GM12878 (cell line): Measurements from ENCODE around the gene IL22. TPM values are rescaled to one million over a fixed set of nuclear protein-coding genes. Genes with fewer than 3 reads are reported as not detected.

Experiments used
- ATAC-seq: fragments of 200-7000 bp; cut with Tn5 transposase; 3 replicates; pipeline ENCODE4 v1.9.1; 2020; ENCODE audit warnings: mild to moderate bottlenecking, moderate library complexity
- BruUV-seq: library from RNA; stranded (reverse); fragments of 400-500 nt; replicated peaks from 2 replicates; lab custom pipeline; 2021; lab: Mats Ljungman, UMichigan
- CTCF ChIA-PET: fragments of 300-600 bp; sonication (Branson Sonifier 250); formaldehyde crosslinking; extraction: SDS; loops from one replicate; lab custom pipeline; 2021; ENCODE audit warnings: inconsistent platforms; lab: Yijun Ruan, JAX
- POLR2A ChIA-PET: fragments of 350-600 bp; formaldehyde crosslinking; extraction: SDS; loops from one replicate; lab custom pipeline; 2021; ENCODE audit warnings: inconsistent platforms; lab: Charles Lee
- RAD21 ChIA-PET: fragments of 300-600 bp; sonication (Branson Sonifier 250); formaldehyde crosslinking; loops from one replicate; lab custom pipeline; 2023; ENCODE audit warnings: antibody characterized with exemption; ENCODE audit not compliant: unreplicated experiment; lab: Charles Lee
- SMC1A ChIA-PET: fragments of 300-600 bp; sonication (Branson Sonifier 250); formaldehyde crosslinking; loops from one replicate; lab custom pipeline; 2023; ENCODE audit not compliant: unreplicated experiment, uncharacterized antibody; lab: Charles Lee
- DNase-seq: peaks from one replicate; pipeline ENCODE4 v3.0.0-alpha.2; 2011; ENCODE audit warnings: low read depth, low spot score
- FAIRE-seq: peaks from 3 replicates; lab custom pipeline; 2011; peaks lifted over from hg19 to GRCh38; lab: Jason Lieb, UNC
- H2AFZ ChIP-seq: 2 replicates; pipeline ENCODE4 v1.6.0; 2011; ENCODE audit warnings: low read depth, low read length, control low read depth; ENCODE audit not compliant: control insufficient read depth
- H3K27ac ChIP-seq: 2 replicates; pipeline ENCODE4 v1.5.1; 2011; ENCODE audit warnings: control low read depth; ENCODE audit not compliant: control insufficient read depth, insufficient read depth
- H3K27me3 ChIP-seq, 2 experiments: replicated peaks in 1 of 2; 2 replicates each; pipeline versions ENCODE4 v1.6.0 to v1.6.1; 2011; ENCODE audit warnings: low read length in 1 of 2; ENCODE audit not compliant: control insufficient read depth in 2 of 2, insufficient read depth in 2 of 2
- H3K36me3 ChIP-seq, 2 experiments: 2 replicates each; pipeline ENCODE4 v1.5.1; 2011; ENCODE audit warnings: low read length in 1 of 2; ENCODE audit not compliant: control insufficient read depth in 2 of 2, insufficient read depth in 2 of 2
- H3K4me1 ChIP-seq: 2 replicates; pipeline ENCODE4 v1.6.1; 2011; ENCODE audit warnings: mild to moderate bottlenecking, low read length, moderate library complexity, mixed read lengths; ENCODE audit not compliant: control insufficient read depth, insufficient read depth
- H3K4me2 ChIP-seq: 2 replicates; pipeline ENCODE4 v1.6.0; 2011; ENCODE audit warnings: control low read depth; ENCODE audit not compliant: control insufficient read depth, insufficient read depth
- H3K4me3 ChIP-seq: fragments of 200-600 bp; sonication (generic); 2 replicates; pipeline ENCODE4 v1.5.1; 2016
- H3K79me2 ChIP-seq: 2 replicates; pipeline ENCODE4 v1.6.0; 2011; ENCODE audit warnings: low read length; ENCODE audit not compliant: control insufficient read depth, insufficient read depth
- H3K9ac ChIP-seq: 2 replicates; pipeline ENCODE4 v1.8.0; 2011; ENCODE audit warnings: low read length, control low read depth, mixed read lengths; ENCODE audit not compliant: control insufficient read depth, insufficient read depth
- H3K9me3 ChIP-seq: replicated peaks from 3 replicates; pipeline ENCODE4 v1.5.1; 2011; ENCODE audit warnings: mild to moderate bottlenecking, low read length; ENCODE audit not compliant: control insufficient read depth, insufficient read depth
- H4K20me1 ChIP-seq: 2 replicates; pipeline ENCODE4 v1.6.0; 2011; ENCODE audit not compliant: control insufficient read depth, insufficient read depth
- CBFB ChIP-seq: IDR thresholded peaks from 2 replicates; pipeline ENCODE4 v1.6.1; 2016; ENCODE audit warnings: antibody characterized with exemption, low read depth
- CBX5 ChIP-seq: sonication (generic); IDR thresholded peaks from 2 replicates; pipeline ENCODE4 v1.6.1; 2016; ENCODE audit warnings: low read depth, moderate library complexity, mild to moderate bottlenecking, inconsistent platforms
- JUNB ChIP-seq: IDR thresholded peaks from 2 replicates; pipeline ENCODE4 v1.6.1; 2016; ENCODE audit warnings: antibody characterized with exemption, mild to moderate bottlenecking
- JUND ChIP-seq: IDR thresholded peaks from 2 replicates; pipeline ENCODE4 v1.6.1; 2012; ENCODE audit warnings: low read depth, mild to moderate bottlenecking, low read length, improper control_type of control experiment, moderate library complexity
- NR2C1 ChIP-seq: fragments of 450-650 bp; IDR thresholded peaks from 2 replicates; pipeline ENCODE4 v1.6.1; 2017; ENCODE audit warnings: antibody characterized with exemption, mild to moderate bottlenecking, moderate library complexity
- POU2F2 ChIP-seq: IDR thresholded peaks from 3 replicates; pipeline ENCODE4 v1.6.1; 2011; ENCODE audit warnings: low read depth, mild to moderate bottlenecking, low read length, borderline replicate concordance
- RCOR1 ChIP-seq: conservative IDR thresholded peaks from 2 replicates; pipeline ENCODE4 v1.6.1; 2012; ENCODE audit warnings: low read depth, low read length, improper control_type of control experiment
- SP1 ChIP-seq: IDR thresholded peaks from one replicate; pipeline ENCODE4 v1.6.1; 2011; ENCODE audit warnings: low read depth, low read length
- SUZ12 ChIP-seq: fragments of 200-600 bp; sonication (generic); IDR thresholded peaks from one replicate; pipeline ENCODE4 v1.6.1; 2018; ENCODE audit warnings: antibody characterized with exemption, mild to moderate bottlenecking; ENCODE audit not compliant: unreplicated experiment
- WGBS: methylation state at CpG from one replicate; pipeline ENCODE4 v1.1.6; 2016; ENCODE audit warnings: low lambda C conversion rate; ENCODE audit not compliant: insufficient replicate concordance, insufficient coverage; ENCODE audit errors: missing lambda C conversion rate; 5-methylcytosine and 5-hydroxymethylcytosine counted together
- in situ Hi-C: fragments of 300-500 bp; cut with MboI; formaldehyde crosslinking; loops from 9 replicates; pipeline ENCODE4 v1.14.3; 2018; ENCODE audit warnings: mixed read lengths
- intact Hi-C: fragments of 100-400 bp; cut with micrococcal nuclease; formaldehyde crosslinking; loops from one replicate; pipeline ENCODE4 v1.14.2; 2022; ENCODE audit not compliant: unreplicated experiment
- polyA plus RNA-seq, 11 experiments: library from polyadenylated mRNA; depleted of rRNA in 4 of 11; unstranded in 6 of 11; stranded (reverse) in 5 of 11; fragments of >200 nt; fragmentation: Nextera tagmentation in 4 of 11; fragmentation: Illumina TruSeq in 1 of 11; extraction: Ambion mirVana in 4 of 11; extraction: Trizol in 1 of 11; gene quantifications; 1 replicate in 1 of 11; 2 replicates in 10 of 11; pipeline versions ENCODE4 v1.2.1 to v1.2.3, GENCODE V29; 2011 to 2016; ENCODE audit warnings: inconsistent platforms in 2 of 11, missing spikeins in 2 of 11, low read depth in 1 of 11
- total RNA-seq, 4 experiments: library from RNA; depleted of rRNA in 3 of 4; stranded (reverse); fragments of >200 nt in 3 of 4; fragmentation: Illumina TruSeq in 1 of 4; extraction: Trizol in 1 of 4; gene quantifications; 2 replicates each; pipeline versions ENCODE4 v1.2.1 to v1.2.3, GENCODE V29; 2013 to 2021
- TF ChIP-seq, protein P1 (sequence below): fragments of 450-650 bp; IDR thresholded peaks from 2 replicates; pipeline ENCODE4 v1.6.1; 2017; ENCODE audit warnings: mild to moderate bottlenecking
- TF ChIP-seq, protein P2 (sequence below): fragments of 450-650 bp; IDR thresholded peaks from 2 replicates; pipeline ENCODE4 v1.6.1; 2017; ENCODE audit warnings: low read depth, mild to moderate bottlenecking, moderate library complexity
- TF ChIP-seq, protein P3 (sequence below): IDR thresholded peaks from 2 replicates; pipeline ENCODE4 v1.6.1; 2012; ENCODE audit warnings: low read depth, low read length, improper control_type of control experiment

The IL22 gene
- total and polyA plus RNA-seq, 10 of the 15 experiments (the other 5 are each of a cell fraction or from before 2014, with no cell fraction given), result not detected

DNA sequence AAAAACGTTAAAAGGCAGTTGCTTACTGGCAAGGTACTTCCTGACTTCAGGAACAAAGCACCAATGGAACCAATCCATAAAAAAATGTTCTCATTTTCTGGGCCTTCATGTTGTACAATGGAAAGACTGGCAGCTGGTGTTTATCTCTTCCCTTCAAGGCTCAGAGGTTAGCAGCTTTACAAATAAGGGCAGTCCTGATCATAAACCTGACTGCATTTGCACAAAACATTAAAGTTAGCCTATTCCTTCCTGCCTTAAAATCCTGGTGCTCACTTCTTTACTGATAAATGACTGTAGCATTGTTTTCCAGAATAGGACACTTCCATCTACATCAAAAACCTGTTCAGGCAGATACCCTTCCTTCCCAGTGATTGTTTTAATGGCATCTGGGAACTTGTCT, 47.0 kb downstream of the IL22 start (continued):
- TF ChIP-seq, protein P1, sequence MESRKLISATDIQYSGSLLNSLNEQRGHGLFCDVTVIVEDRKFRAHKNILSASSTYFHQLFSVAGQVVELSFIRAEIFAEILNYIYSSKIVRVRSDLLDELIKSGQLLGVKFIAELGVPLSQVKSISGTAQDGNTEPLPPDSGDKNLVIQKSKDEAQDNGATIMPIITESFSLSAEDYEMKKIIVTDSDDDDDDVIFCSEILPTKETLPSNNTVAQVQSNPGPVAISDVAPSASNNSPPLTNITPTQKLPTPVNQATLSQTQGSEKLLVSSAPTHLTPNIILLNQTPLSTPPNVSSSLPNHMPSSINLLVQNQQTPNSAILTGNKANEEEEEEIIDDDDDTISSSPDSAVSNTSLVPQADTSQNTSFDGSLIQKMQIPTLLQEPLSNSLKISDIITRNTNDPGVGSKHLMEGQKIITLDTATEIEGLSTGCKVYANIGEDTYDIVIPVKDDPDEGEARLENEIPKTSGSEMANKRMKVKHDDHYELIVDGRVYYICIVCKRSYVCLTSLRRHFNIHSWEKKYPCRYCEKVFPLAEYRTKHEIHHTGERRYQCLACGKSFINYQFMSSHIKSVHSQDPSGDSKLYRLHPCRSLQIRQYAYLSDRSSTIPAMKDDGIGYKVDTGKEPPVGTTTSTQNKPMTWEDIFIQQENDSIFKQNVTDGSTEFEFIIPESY, result no peak
- TF ChIP-seq, protein P2, sequence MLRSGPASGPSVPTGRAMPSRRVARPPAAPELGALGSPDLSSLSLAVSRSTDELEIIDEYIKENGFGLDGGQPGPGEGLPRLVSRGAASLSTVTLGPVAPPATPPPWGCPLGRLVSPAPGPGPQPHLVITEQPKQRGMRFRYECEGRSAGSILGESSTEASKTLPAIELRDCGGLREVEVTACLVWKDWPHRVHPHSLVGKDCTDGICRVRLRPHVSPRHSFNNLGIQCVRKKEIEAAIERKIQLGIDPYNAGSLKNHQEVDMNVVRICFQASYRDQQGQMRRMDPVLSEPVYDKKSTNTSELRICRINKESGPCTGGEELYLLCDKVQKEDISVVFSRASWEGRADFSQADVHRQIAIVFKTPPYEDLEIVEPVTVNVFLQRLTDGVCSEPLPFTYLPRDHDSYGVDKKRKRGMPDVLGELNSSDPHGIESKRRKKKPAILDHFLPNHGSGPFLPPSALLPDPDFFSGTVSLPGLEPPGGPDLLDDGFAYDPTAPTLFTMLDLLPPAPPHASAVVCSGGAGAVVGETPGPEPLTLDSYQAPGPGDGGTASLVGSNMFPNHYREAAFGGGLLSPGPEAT, result no peak
- no peak for TF ChIP-seq JUNB
- TF ChIP-seq, all 136 proteins: peak for 0

DNA sequence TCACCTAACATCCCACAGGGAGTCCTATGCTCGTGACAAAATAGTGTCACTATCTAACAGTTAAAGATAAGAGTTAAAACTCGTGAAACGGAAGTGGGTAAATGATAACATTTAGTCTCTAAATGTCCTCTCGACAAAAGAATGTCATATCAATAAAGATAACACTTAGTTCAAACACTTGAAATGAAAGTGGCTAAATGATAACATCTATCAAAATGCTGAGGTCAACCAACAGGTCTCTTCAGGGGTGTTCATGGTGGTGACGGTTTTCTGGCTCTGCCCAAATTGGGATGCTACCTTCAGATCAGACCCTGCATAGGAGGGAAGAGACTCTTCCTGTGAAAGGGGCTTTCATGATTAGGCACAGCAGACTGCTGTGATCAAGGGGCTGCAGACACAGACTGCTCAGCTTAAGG, 49.9 kb downstream of the IL22 start:
- WGBS, result 43% methylated on average over 5 of the region's 5 CpGs
- no peaks in the 10 kb centered on the region for H3K9me3 ChIP-seq
- no peaks in the 10 kb centered on the region for H4K20me1 ChIP-seq
- in situ Hi-C loops (no loop called here), intact Hi-C loops (no loop called here)
- no peaks in the 10 kb centered on the region for H3K4me1 ChIP-seq
- H3K27ac ChIP-seq, result no peak overlapping the region
- no peak overlapping the region for H3K4me3 ChIP-seq
- H3K36me3 ChIP-seq, result no peaks in the 10 kb centered on the region
- no peak overlapping the region for H2AFZ ChIP-seq
- no peak for DNase-seq
- BruUV-seq, result no TSS peak
- ChIA-PET SMC1A (no interaction called here), CTCF (no interaction called here), RAD21 (no interaction called here), POLR2A (interaction anchor here (0.6 to 0.7 kb wide), 2 partner anchors 27 to 239 kb away, joined by 4 to 5 read pairs; no protein-coding TSS in a partner anchor)
- no peak for FAIRE-seq
- no peak overlapping the region for H3K4me2 ChIP-seq
- H3K9ac ChIP-seq, result no peak overlapping the region
- TF ChIP-seq NR2C1 (no peak), POU2F2 (no peak), SP1 (no peak), JUND (no peak), RCOR1 (no peak), SUZ12 (no peak), CBX5 (no peak), CBFB (no peak)
- TF ChIP-seq, protein P3, sequence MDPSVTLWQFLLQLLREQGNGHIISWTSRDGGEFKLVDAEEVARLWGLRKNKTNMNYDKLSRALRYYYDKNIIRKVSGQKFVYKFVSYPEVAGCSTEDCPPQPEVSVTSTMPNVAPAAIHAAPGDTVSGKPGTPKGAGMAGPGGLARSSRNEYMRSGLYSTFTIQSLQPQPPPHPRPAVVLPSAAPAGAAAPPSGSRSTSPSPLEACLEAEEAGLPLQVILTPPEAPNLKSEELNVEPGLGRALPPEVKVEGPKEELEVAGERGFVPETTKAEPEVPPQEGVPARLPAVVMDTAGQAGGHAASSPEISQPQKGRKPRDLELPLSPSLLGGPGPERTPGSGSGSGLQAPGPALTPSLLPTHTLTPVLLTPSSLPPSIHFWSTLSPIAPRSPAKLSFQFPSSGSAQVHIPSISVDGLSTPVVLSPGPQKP, result no peak
- no peak for ATAC-seq
- peaks cover 0 to 1% of the 10 kb centered on the region in 2 experiments; a peak in 2 of 4 replicates for H3K27me3 ChIP-seq
- no peaks in the 10 kb centered on the region for H3K79me2 ChIP-seq
